Pancreas (tissue), 10 donors: ENCODE data around the gene MTSS2. TPM values are rescaled to one million over a fixed set of nuclear protein-coding genes. Genes with fewer than 3 reads are reported as not detected.

Source experiments
- ATAC-seq, 4 donors: fragments of 200-7000 bp; cut with Tn5 transposase; one replicate each; pipeline versions ENCODE4 v1.8.0 to v1.9.1; 2020; ENCODE audit warnings: mild to moderate bottlenecking in 4 of 4, moderate library complexity in 4 of 4
- DNase-seq, 6 donors: peaks; one replicate each; pipeline ENCODE4 v3.0.0-alpha.2; 2020
- FAIRE-seq: peaks from 2 replicates; lab custom pipeline; 2012; peaks lifted over from hg19 to GRCh38; lab: Jason Lieb, UNC
- H3K27ac ChIP-seq, 4 donors: fragments of 200-600 bp; sonication (generic); 1 replicate in 3 of 4; 2 replicates in 1 of 4; pipeline versions ENCODE4 v1.5.0 to v1.8.0; 2020
- H3K27me3 ChIP-seq, 4 donors: fragments of 200-600 bp; one replicate each; pipeline ENCODE4 v1.8.0; 2021
- H3K36me3 ChIP-seq, 3 donors: fragments of 200-600 bp; sonication (generic) in 1 of 3; one replicate each; pipeline versions ENCODE4 v1.5.0 to v1.8.0; 2020 to 2021
- H3K4me1 ChIP-seq, 3 donors: fragments of 200-600 bp; one replicate each; pipeline ENCODE4 v1.8.0; 2021
- H3K4me3 ChIP-seq, 4 donors: fragments of 200-600 bp; sonication (generic) in 2 of 4; one replicate each; pipeline versions ENCODE4 v1.5.0 to v1.8.0; 2020 to 2021
- H3K9me3 ChIP-seq, 4 donors: fragments of 200-600 bp; one replicate each; pipeline ENCODE4 v1.8.0; 2021
- WGBS, 2 donors: extraction: QIAGEN DNeasy Blood & Tissue Kit; methylation state at CpG; one replicate each; pipeline ENCODE4 v1.1.7; 2013; 5-methylcytosine and 5-hydroxymethylcytosine counted together
- intact Hi-C, 3 donors: fragments of 100-400 bp; cut with DNase I; formaldehyde crosslinking; loops; one replicate each; pipeline versions ENCODE4 v1.11.1 to v1.14.2; 2022
- polyA plus RNA-seq, 2 donors: library from polyadenylated mRNA; stranded (reverse); fragments of 200-250 nt; gene quantifications; one replicate each; pipeline ENCODE4 v1.2.3, GENCODE V29; 2013
- total RNA-seq, 6 donors: library from RNA; stranded (reverse); fragmentation: NEBNext Ultra II Directional in 4 of 6; extraction: Animal tissue kit (Norgen Biotek cat#: 25700) in 4 of 6; gene quantifications; one replicate each; pipeline versions ENCODE4 v1.2.1 to v1.2.4, GENCODE V29; 2021 to 2023
- TF ChIP-seq, protein P1 (sequence below), 4 donors: fragments of 200-600 bp; sonication (generic) in 3 of 4; IDR thresholded peaks; one replicate each; pipeline versions ENCODE4 v1.5.0 to v1.8.0; 2021; ENCODE audit warnings: antibody characterized with exemption in 4 of 4
- donor health status: healthy with polysubstance abuse.
- donor health status: DM: no; HTN: no; CAD: no; lungs with moderate emphysema.
- donor health status: DM: no; HTN: no; CAD: no.
- donor health status: control.
- donor health status: control.
- donor health status: Bipolar disorder and iron deficiency.
- donor health status: DM: yes; HTN: yes; CAD: no.
- donor health status: DM: no; HTN: no; CAD: no.
- donor health status: DM: no; HTN: no; CAD: no.
- donor health status: DM: yes; HTN: yes; CAD: no.

The MTSS2 gene
- total and polyA plus RNA-seq, 8 donors: 5.0 to 39.1 (median 9.8) TPM

DNA sequence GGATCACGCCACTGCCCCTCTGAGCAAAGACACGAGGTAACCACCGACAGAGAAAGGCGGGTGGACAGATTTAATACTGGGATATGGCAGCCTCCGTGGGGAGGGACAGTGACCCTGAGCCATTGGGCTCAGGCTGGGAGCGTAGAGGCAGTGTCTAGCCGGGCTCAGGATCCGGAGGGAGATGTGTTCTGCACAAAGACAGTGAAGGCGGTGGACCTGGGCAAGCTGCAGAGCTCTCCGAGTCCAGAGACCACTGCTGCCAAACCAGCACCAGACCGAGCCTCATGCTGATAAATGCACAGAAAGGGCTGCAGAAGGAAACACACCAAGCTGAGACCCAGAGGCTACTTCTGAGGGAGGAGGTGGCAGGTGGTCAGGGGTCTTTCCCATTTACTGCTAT, 26.5 kb upstream of the MTSS2 start:
- intact Hi-C loops: no loop called here
- 88 to 92% methylated on average over 11 of the region's 11 CpGs for WGBS, 2 donors
- TF ChIP-seq, protein P1, sequence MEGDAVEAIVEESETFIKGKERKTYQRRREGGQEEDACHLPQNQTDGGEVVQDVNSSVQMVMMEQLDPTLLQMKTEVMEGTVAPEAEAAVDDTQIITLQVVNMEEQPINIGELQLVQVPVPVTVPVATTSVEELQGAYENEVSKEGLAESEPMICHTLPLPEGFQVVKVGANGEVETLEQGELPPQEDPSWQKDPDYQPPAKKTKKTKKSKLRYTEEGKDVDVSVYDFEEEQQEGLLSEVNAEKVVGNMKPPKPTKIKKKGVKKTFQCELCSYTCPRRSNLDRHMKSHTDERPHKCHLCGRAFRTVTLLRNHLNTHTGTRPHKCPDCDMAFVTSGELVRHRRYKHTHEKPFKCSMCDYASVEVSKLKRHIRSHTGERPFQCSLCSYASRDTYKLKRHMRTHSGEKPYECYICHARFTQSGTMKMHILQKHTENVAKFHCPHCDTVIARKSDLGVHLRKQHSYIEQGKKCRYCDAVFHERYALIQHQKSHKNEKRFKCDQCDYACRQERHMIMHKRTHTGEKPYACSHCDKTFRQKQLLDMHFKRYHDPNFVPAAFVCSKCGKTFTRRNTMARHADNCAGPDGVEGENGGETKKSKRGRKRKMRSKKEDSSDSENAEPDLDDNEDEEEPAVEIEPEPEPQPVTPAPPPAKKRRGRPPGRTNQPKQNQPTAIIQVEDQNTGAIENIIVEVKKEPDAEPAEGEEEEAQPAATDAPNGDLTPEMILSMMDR (IDR thresholded peaks at IDR 0.05): no peak
- Histone ChIP-seq H3K9me3 (no peaks in the 10 kb centered on the region), H3K27ac (no peak overlapping the region), H3K27me3 (no peaks in the 10 kb centered on the region), H3K36me3 (no peaks in the 10 kb centered on the region), H3K4me3 (no peak overlapping the region), H3K4me1 (no peaks in the 10 kb centered on the region)
- ATAC-seq: no peak
- DNase-seq: no peak
- FAIRE-seq: no peak

DNA sequence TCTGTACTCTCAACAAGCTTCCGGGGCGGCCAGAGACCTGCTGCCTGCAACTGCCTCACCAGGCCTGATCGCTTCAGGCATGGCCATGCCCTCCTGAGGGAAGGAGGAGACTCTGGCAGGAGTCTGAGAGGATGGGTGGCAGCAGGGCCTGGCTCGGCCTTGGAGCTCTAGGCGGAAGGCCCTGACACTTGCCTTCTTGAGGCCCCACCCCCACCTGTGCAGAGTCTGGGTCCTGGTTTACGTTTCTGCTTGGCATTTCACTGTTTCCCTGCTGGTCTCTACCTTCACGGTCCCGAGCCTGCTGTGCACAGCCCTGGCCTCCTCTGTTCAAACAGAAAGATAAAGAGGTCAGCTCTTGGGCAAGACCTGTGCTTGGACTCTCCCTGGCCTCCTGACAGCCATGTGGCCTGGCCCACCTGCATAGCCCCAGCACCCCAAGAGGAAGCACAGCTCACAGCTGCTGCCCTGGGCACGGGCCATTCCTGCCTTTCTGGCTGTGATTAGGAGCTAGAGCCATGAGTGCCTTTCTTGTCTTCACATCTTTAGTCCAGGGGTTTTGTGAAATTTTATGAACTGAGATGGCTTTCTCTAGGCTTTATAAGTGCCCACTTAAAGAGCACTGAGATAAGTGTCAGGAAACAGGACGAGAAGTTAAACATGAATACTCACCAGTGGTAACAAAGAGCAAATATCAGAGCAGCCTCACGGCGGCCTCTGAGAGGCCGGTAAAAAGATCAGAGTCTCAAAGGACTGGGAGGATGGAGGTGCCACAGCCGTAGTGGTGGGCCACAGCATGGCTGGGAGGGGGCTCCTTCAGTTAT, 25.6 kb upstream of the MTSS2 start:
- Histone ChIP-seq H3K27ac (no peak overlapping the region), H3K9me3 (no peaks in the 10 kb centered on the region), H3K36me3 (no peaks in the 10 kb centered on the region), H3K4me1 (no peaks in the 10 kb centered on the region), H3K4me3 (no peak overlapping the region), H3K27me3 (no peaks in the 10 kb centered on the region)
- FAIRE-seq (no peak), ATAC-seq (peak in 1 of 4 donors; percentile 8), DNase-seq (no peak)
- intact Hi-C loops: no loop called here
- TF ChIP-seq, protein P1 (IDR thresholded peaks at IDR 0.05): no peak
- WGBS, 2 donors: 84 to 90% methylated on average over 14 of the region's 14 CpGs

DNA sequence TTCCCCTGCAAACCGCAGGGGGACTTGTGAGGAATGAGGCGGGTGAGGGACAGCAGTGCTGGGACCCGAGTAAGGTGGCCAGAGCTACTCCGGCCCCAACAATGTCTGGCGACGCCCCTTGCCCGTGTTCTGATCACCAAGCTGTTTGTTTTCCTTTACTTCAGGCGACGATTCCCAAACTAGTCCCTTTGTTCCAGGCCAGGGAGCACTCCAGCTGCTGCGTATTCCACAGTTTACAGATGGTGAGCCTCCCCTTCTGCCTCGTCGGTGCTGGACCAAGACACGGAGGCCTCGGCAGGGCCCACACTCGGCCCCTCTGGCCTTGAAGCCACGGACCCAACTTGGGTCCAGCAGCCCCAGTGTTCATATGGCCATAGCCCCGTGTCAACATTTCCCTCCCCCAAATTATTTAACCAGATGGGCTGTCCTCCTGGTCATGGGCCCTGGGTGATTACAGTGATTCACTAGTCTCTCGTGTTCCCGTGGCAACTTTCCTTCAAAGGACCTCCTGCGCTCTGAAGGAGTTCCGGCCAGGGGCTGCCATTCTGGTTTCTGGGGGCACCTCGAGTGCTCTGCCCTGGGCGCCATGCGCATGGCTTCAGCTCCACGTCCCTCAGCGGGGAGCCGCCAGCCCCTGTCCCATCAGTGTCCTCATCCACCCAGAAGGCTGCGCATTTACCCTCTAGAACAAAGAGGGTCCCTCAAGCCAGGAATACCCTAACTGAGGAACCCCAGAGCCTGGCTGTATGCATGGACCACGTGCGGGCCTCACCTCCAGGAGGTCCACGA, 24.8 kb upstream of the MTSS2 start:
- Histone ChIP-seq H3K4me1 (no peaks in the 10 kb centered on the region), H3K9me3 (no peaks in the 10 kb centered on the region), H3K36me3 (no peaks in the 10 kb centered on the region), H3K27ac (no peak overlapping the region), H3K27me3 (no peaks in the 10 kb centered on the region), H3K4me3 (no peak overlapping the region)
- intact Hi-C loops: no loop called here
- ATAC-seq: no peak
- TF ChIP-seq, protein P1 (IDR thresholded peaks at IDR 0.05): no peak
- no peak for DNase-seq
- WGBS, 2 donors: 93 to 94% methylated on average over 30 to 31 of the region's 31 CpGs
- FAIRE-seq: no peak

DNA sequence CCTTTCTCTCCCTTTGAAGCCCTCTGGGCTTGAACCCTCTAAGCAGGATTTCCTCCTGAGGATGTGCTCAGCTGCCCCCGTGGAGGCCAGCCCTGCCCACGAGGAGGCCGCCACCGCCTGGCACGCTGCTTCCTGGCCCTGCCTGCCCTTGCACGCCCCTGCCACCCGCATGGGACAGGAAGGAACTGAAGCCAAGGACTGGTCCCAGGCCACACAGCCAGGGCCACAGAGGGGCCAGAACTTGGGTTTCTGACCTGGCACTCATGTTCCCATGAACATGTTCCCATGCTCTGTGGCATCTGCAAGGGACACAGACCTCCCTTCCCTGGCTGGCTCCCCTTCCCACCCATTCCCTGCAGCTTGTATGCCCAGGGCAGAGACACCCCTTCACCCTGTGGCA, 24.1 kb upstream of the MTSS2 start:
- H3K27ac ChIP-seq: no peak overlapping the region
- H3K9me3 ChIP-seq: no peaks in the 10 kb centered on the region
- no peak overlapping the region for H3K4me3 ChIP-seq
- ATAC-seq (no peak), FAIRE-seq (no peak), DNase-seq (no peak)
- no peaks in the 10 kb centered on the region for H3K4me1 ChIP-seq
- WGBS, 2 donors: 80 to 91% methylated on average over 7 of the region's 7 CpGs
- no peaks in the 10 kb centered on the region for H3K27me3 ChIP-seq
- TF ChIP-seq, protein P1 (IDR thresholded peaks at IDR 0.05): no peak
- no peaks in the 10 kb centered on the region for H3K36me3 ChIP-seq
- intact Hi-C loops: no loop called here
